MCF 10A (cell line): ENCODE measurements around the gene MDFIC. TPM values are rescaled to one million over a fixed set of nuclear protein-coding genes. Genes with fewer than 3 reads are reported as not detected.

Experiments used
- BruUV-seq: library from RNA; stranded (reverse); fragments of 400-500 nt; replicated peaks from 2 replicates; lab custom pipeline; 2021; lab: Mats Ljungman, UMichigan
- CTCF ChIA-PET: fragments of 300-600 bp; sonication (Branson Sonifier 250); formaldehyde crosslinking; extraction: SDS; loops from one replicate; lab custom pipeline; 2021; ENCODE audit warnings: antibody characterized with exemption, inconsistent platforms; lab: Yijun Ruan, JAX
- POLR2A ChIA-PET: fragments of 300-600, 350-650 bp; sonication (Branson Sonifier 250); formaldehyde crosslinking; extraction: SDS; loops from one replicate; lab custom pipeline; 2020; ENCODE audit warnings: antibody characterized with exemption, inconsistent platforms; lab: Yijun Ruan, JAX
- DNase-seq: peaks from one replicate; pipeline ENCODE4 v3.0.0-alpha.2; 2018; ENCODE audit not compliant: unreplicated experiment
- H3K27ac Mint-ChIP-seq: one replicate; pipeline ENCODE4 v1.8.0; 2022; ENCODE audit warnings: mild to moderate bottlenecking, low read depth, mixed read lengths; ENCODE audit not compliant: unreplicated experiment
- H3K27me3 Mint-ChIP-seq: one replicate; pipeline ENCODE4 v1.8.0; 2022; ENCODE audit warnings: mixed read lengths; ENCODE audit not compliant: insufficient read depth, unreplicated experiment
- H3K36me3 Mint-ChIP-seq: one replicate; pipeline ENCODE4 v1.8.0; 2022; ENCODE audit warnings: mild to moderate bottlenecking, moderate library complexity, mixed read lengths; ENCODE audit not compliant: insufficient read depth, unreplicated experiment
- H3K4me1 Mint-ChIP-seq: one replicate; pipeline ENCODE4 v1.8.0; 2022; ENCODE audit warnings: mixed read lengths; ENCODE audit not compliant: insufficient read depth, unreplicated experiment
- H3K4me3 Mint-ChIP-seq: one replicate; pipeline ENCODE4 v1.8.0; 2022; ENCODE audit warnings: mild to moderate bottlenecking, moderate library complexity, mixed read lengths; ENCODE audit not compliant: unreplicated experiment
- H3K9me3 Mint-ChIP-seq: one replicate; pipeline ENCODE4 v1.8.0; 2022; ENCODE audit warnings: mixed read lengths; ENCODE audit not compliant: unreplicated experiment
- CTCF ChIP-seq: fragments of 200-600 bp; IDR thresholded peaks from one replicate; pipeline ENCODE4 v1.8.0; 2022; ENCODE audit warnings: antibody characterized with exemption, mild to moderate bottlenecking; ENCODE audit not compliant: unreplicated experiment
- intact Hi-C: fragments of 100-400 bp; cut with micrococcal nuclease; formaldehyde crosslinking; loops from 2 replicates; pipeline ENCODE4 v1.14.1; 2022
- total RNA-seq: library from RNA; stranded (reverse); gene quantifications from 2 replicates; pipeline ENCODE4 v1.2.3, GENCODE V29; 2022

MDFIC gene
- total RNA-seq, 1 experiment from 2014 or later, result 7.8 TPM

GRCh38 chr7:114923403-114923713 lies 1.5 kb downstream of the MDFIC start:
- intact Hi-C loops, result no loop called here

DNA sequence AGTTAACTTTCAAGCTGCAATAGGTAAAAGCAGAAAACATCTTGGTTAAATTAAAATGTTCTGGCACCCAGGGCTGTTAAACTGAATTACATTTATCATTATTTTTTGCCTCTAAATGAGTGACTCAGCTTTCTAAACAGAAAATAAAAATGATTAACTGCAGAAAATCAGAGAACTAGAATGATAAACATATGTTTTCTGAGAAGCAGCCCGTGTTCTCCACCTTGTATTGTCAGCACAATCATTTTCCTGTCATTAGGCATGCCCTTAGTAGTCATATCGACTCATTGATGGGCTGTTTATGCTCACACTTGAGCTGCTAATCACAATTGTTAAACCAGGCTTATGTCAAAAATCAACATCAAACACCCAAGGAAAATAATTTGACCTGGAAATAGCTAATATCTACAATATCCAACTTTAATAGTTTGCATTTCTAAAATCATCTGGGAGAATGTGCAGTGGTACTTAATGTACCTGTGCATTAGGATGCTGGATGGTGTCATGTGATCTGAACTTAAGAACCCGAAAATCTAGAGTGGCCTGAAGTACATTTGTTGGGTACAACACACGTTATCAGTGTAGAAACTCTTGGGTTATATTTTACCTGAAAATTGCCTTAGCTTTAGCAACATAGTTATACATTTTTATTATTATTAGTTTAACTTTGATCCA lies 2.3 kb downstream of the MDFIC start:
- no peak for DNase-seq
- TF ChIP-seq CTCF, result no peak
- Mint-ChIP-seq H3K27me3 (no peaks in the 10 kb centered on the region), H3K36me3 (no peaks in the 10 kb centered on the region), H3K27ac (no peak overlapping the region), H3K4me3 (peak overlapping the region; percentile 77), H3K4me1 (no peaks in the 10 kb centered on the region), H3K9me3 (no peaks in the 10 kb centered on the region)
- intact Hi-C loops, result no loop called here
- CTCF ChIA-PET, result interaction anchor here (0.7 to 1.3 kb wide), 7 partner anchors 13 to 843 kb away, joined by 3 to 5 read pairs (median 4); no protein-coding TSS in a partner anchor
- POLR2A ChIA-PET, result interaction anchor here (0.8 to 1.6 kb wide), 8 partner anchors 9 to 104 kb away, joined by 3 to 9 read pairs (median 4); no protein-coding TSS in a partner anchor
- no TSS peak for BruUV-seq

More at GRCh38 chr7:114923403-114923713, 1.5 kb downstream of the MDFIC start:
- CTCF ChIA-PET, result interaction anchor here (0.7 to 1.3 kb wide), 5 partner anchors 14 to 843 kb away, joined by 3 to 5 read pairs (median 4); no protein-coding TSS in a partner anchor
- no peaks in the 10 kb centered on the region for H3K4me1 Mint-ChIP-seq
- TF ChIP-seq CTCF, result no peak
- no TSS peak for BruUV-seq
- H3K27me3 Mint-ChIP-seq, result no peaks in the 10 kb centered on the region
- H3K4me3 Mint-ChIP-seq, result peak overlapping the region; percentile 77
- no peaks in the 10 kb centered on the region for H3K36me3 Mint-ChIP-seq
- no peaks in the 10 kb centered on the region for H3K9me3 Mint-ChIP-seq
- DNase-seq, result no peak
- POLR2A ChIA-PET, result interaction anchor here (0.8 to 1.6 kb wide), 11 partner anchors 9 to 201 kb away, joined by 3 to 9 read pairs (median 4); no protein-coding TSS in a partner anchor
- H3K27ac Mint-ChIP-seq, result peak overlapping the region; percentile 63

GRCh38 chr7:114925434-114925833 lies 3.5 kb downstream of the MDFIC start:
- DNase-seq, result no peak
- no TSS peak for BruUV-seq
- CTCF ChIA-PET, result interaction anchor here (0.9 to 1.1 kb wide), 2 partner anchors 35 to 60 kb away, joined by 4 to 5 read pairs; no protein-coding TSS in a partner anchor
- Mint-ChIP-seq H3K4me1 (no peaks in the 10 kb centered on the region), H3K9me3 (no peaks in the 10 kb centered on the region), H3K27me3 (no peaks in the 10 kb centered on the region), H3K27ac (no peak overlapping the region), H3K4me3 (no peak overlapping the region), H3K36me3 (no peaks in the 10 kb centered on the region)
- TF ChIP-seq CTCF, result no peak
- intact Hi-C loops, result no loop called here
- POLR2A ChIA-PET, result interaction anchor here (0.8 kb wide), 1 partner anchor 60 kb away, joined by 3 read pairs; no protein-coding TSS in a partner anchor

- H3K4me3 Mint-ChIP-seq, result no peak overlapping the region
- no peaks in the 10 kb centered on the region for H3K36me3 Mint-ChIP-seq
- ChIA-PET CTCF (no interaction called here), POLR2A (no interaction called here)
- H3K4me1 Mint-ChIP-seq, result peaks cover 11% of the 10 kb centered on the region
- intact Hi-C loops, result no loop called here
- no TSS peak for BruUV-seq
- no peak for TF ChIP-seq CTCF
- H3K27ac Mint-ChIP-seq, result no peak overlapping the region
- no peaks in the 10 kb centered on the region for H3K9me3 Mint-ChIP-seq
- DNase-seq, result no peak
- H3K27me3 Mint-ChIP-seq, result no peaks in the 10 kb centered on the region
Observed at GRCh38 chr7:114928060-114928459, 6.2 kb downstream of the MDFIC start.
